HepG2 (cell line): ENCODE measurements around the gene C1orf74. TPM values are rescaled to one million over a fixed set of nuclear protein-coding genes. Genes with fewer than 3 reads are reported as not detected.
A peak's percentile ranks its signal among the peaks of the same experiment; 100 is the strongest.

Experiments
- CC2D1A ChIP-seq: sonication (generic); formaldehyde crosslinking; IDR thresholded peaks from 2 replicates; pipeline ENCODE4 v1.8.1; 2023; ENCODE audit warnings: mild to moderate bottlenecking, missing genetic modification reagents
- CEBPG ChIP-seq: IDR thresholded peaks from 2 replicates; pipeline ENCODE4 v1.6.1; 2016
- E2F2 ChIP-seq: sonication (generic); formaldehyde crosslinking; IDR thresholded peaks from 2 replicates; pipeline ENCODE4 v1.4.0; 2020; ENCODE audit warnings: missing genetic modification reagents, borderline replicate concordance
- GABPB1 ChIP-seq: IDR thresholded peaks from 2 replicates; pipeline ENCODE4 v1.6.1; 2016; ENCODE audit warnings: mild to moderate bottlenecking, missing genetic modification reagents, moderate library complexity, missing compliant biosample characterization
- HDAC2 ChIP-seq: sonication (generic); formaldehyde crosslinking; IDR thresholded peaks from 2 replicates; pipeline ENCODE4 v1.4.0; 2020; ENCODE audit warnings: missing genetic modification reagents
- KDM4B ChIP-seq: sonication (generic); formaldehyde crosslinking; IDR thresholded peaks from 2 replicates; pipeline ENCODE4 v1.4.0; 2020; ENCODE audit warnings: missing genetic modification reagents
- MIER3 ChIP-seq: IDR thresholded peaks from 2 replicates; pipeline ENCODE4 v1.6.1; 2016; ENCODE audit warnings: missing compliant biosample characterization, borderline replicate concordance
- ONECUT2 ChIP-seq: sonication (generic); formaldehyde crosslinking; IDR thresholded peaks from 2 replicates; pipeline ENCODE4 v1.4.0; 2020; ENCODE audit warnings: missing genetic modification reagents
- PCBP2 ChIP-seq: fragments of 200-400 bp; formaldehyde crosslinking; optimal IDR thresholded peaks from 2 replicates; pipeline ENCODE3; 2018; ENCODE audit warnings: low read length, low read depth; ENCODE audit not compliant: poor library complexity, severe bottlenecking
- SNAI1 ChIP-seq: sonication (generic); formaldehyde crosslinking; IDR thresholded peaks from 2 replicates; pipeline ENCODE4 v1.5.0; 2020; ENCODE audit warnings: mild to moderate bottlenecking, missing genetic modification reagents, borderline replicate concordance
- TRAFD1 ChIP-seq: sonication (generic); formaldehyde crosslinking; IDR thresholded peaks from 2 replicates; pipeline ENCODE4 v1.5.1; 2020; ENCODE audit warnings: missing genetic modification reagents, mild to moderate bottlenecking, borderline replicate concordance
- ZBTB42 ChIP-seq: sonication (generic); formaldehyde crosslinking; IDR thresholded peaks from 2 replicates; pipeline ENCODE4 v1.5.0; 2020; ENCODE audit warnings: mild to moderate bottlenecking, missing genetic modification reagents
- ZMYM3 ChIP-seq: sonication (generic); formaldehyde crosslinking; IDR thresholded peaks from 2 replicates; pipeline ENCODE4 v1.5.1; 2020; ENCODE audit warnings: mild to moderate bottlenecking, missing genetic modification reagents
- ZNF274 ChIP-seq: sonication (generic); formaldehyde crosslinking; IDR thresholded peaks from 2 replicates; pipeline ENCODE4 v1.5.1; 2020; ENCODE audit warnings: mild to moderate bottlenecking, missing genetic modification reagents
- ZNF556 ChIP-seq: sonication (generic); formaldehyde crosslinking; IDR thresholded peaks from 2 replicates; pipeline ENCODE4 v1.4.0; 2020; ENCODE audit warnings: mild to moderate bottlenecking, missing genetic modification reagents, borderline replicate concordance
- ZNF577 ChIP-seq: sonication (generic); formaldehyde crosslinking; IDR thresholded peaks from 2 replicates; pipeline ENCODE4 v1.4.0; 2020; ENCODE audit warnings: mild to moderate bottlenecking, low read depth, missing genetic modification reagents, borderline replicate concordance
- ZNF772 ChIP-seq: sonication (generic); formaldehyde crosslinking; IDR thresholded peaks from 2 replicates; pipeline ENCODE4 v1.5.0; 2020; ENCODE audit warnings: mild to moderate bottlenecking, missing genetic modification reagents
- ZNF776 ChIP-seq: sonication (generic); formaldehyde crosslinking; IDR thresholded peaks from 2 replicates; pipeline ENCODE4 v1.4.0; 2020; ENCODE audit warnings: mild to moderate bottlenecking, missing genetic modification reagents
- ZNF891 ChIP-seq: sonication (generic); formaldehyde crosslinking; IDR thresholded peaks from 2 replicates; pipeline ENCODE4 v1.5.0; 2020; ENCODE audit warnings: mild to moderate bottlenecking, missing genetic modification reagents
- ZUFSP ChIP-seq: sonication (generic); formaldehyde crosslinking; IDR thresholded peaks from 2 replicates; pipeline ENCODE4 v1.9.0; 2021; ENCODE audit warnings: missing genetic modification reagents, mild to moderate bottlenecking, borderline replicate concordance
- polyA plus RNA-seq, 8 experiments: library from polyadenylated mRNA; depleted of rRNA in 3 of 8; stranded (reverse) in 7 of 8; unstranded in 1 of 8; fragments of >200 nt; fragmentation: Illumina TruSeq in 4 of 8; extraction: Trizol in 4 of 8; gene quantifications; 2 replicates each; pipeline versions ENCODE4 v1.2.1 to v1.2.3, GENCODE V29; 2011 to 2016; ENCODE audit warnings: low read depth in 4 of 8, missing spikeins in 1 of 8, mixed read lengths in 1 of 8; ENCODE audit not compliant: insufficient read depth in 1 of 8
- total RNA-seq, 5 experiments: library from RNA; depleted of rRNA; stranded (reverse); fragments of >200 nt; fragmentation: Illumina TruSeq; extraction: Trizol; gene quantifications; 2 replicates each; pipeline ENCODE4 v1.2.3, GENCODE V29; 2016; ENCODE audit warnings: low read depth in 1 of 5
- TF ChIP-seq, protein P1 (sequence below): sonication (generic); formaldehyde crosslinking; IDR thresholded peaks from 2 replicates; pipeline ENCODE4 v1.8.1; 2023; ENCODE audit warnings: mild to moderate bottlenecking, missing genetic modification reagents, borderline replicate concordance
- TF ChIP-seq, protein P2 (sequence below): sonication (generic); formaldehyde crosslinking; IDR thresholded peaks from 2 replicates; pipeline ENCODE4 v1.4.0; 2020; ENCODE audit warnings: missing genetic modification reagents
- TF ChIP-seq, protein P3 (sequence below): sonication (generic); formaldehyde crosslinking; IDR thresholded peaks from 2 replicates; pipeline ENCODE4 v1.8.1; 2023; ENCODE audit warnings: mild to moderate bottlenecking, missing genetic modification reagents

Gene C1orf74
- total and polyA plus RNA-seq, 2 of the 13 experiments (the other 11 are each of a cell fraction or from before 2014, with no cell fraction given): 0.33 to 0.71 TPM

GRCh38 chr1:209827384-209828262, 43.3 kb upstream of the C1orf74 start, which contains the start of gene UTP25 (continued):
- TF ChIP-seq ZUFSP (CRISPR knock-in tag): no peak
- TF ChIP-seq ZMYM3 (CRISPR knock-in tag): no peak; the same call in 1 of the 2 replicates
- no peak for TF ChIP-seq CC2D1A
- TF ChIP-seq ZNF772: peak; percentile 79; the same call in 1 of the 2 replicates
- peak; percentile 79; the same call in 1 of the 2 replicates for TF ChIP-seq MIER3
- TF ChIP-seq, protein P1, sequence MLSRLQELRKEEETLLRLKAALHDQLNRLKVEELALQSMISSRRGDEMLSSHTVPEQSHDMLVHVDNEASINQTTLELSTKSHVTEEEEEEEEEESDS (CRISPR knock-in tag): no peak
- no peak for TF ChIP-seq PCBP2
- TF ChIP-seq E2F2 (CRISPR knock-in tag): no peak
- no peak for TF ChIP-seq ONECUT2 (CRISPR knock-in tag)
- peak; percentile 96 for TF ChIP-seq GABPB1 (CRISPR knock-in tag)
- TF ChIP-seq, protein P2, sequence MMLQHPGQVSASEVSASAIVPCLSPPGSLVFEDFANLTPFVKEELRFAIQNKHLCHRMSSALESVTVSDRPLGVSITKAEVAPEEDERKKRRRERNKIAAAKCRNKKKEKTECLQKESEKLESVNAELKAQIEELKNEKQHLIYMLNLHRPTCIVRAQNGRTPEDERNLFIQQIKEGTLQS (CRISPR knock-in tag): no peak
- TF ChIP-seq ZNF891 (CRISPR knock-in tag): peak; percentile 67
- no peak for TF ChIP-seq ZNF776 (CRISPR knock-in tag)
- TF ChIP-seq CEBPG (CRISPR knock-in tag): peak; percentile 33; the same call in 1 of the 2 replicates
- peak; percentile 67; the same call in 1 of the 2 replicates for TF ChIP-seq ZNF556 (CRISPR knock-in tag)
- 0 out of 2 replicates have a peak, but pooled peaks have one; percentile 74 for TF ChIP-seq ZBTB42 (CRISPR knock-in tag)
- no peak for TF ChIP-seq KDM4B (CRISPR knock-in tag)
- TF ChIP-seq, protein P3, sequence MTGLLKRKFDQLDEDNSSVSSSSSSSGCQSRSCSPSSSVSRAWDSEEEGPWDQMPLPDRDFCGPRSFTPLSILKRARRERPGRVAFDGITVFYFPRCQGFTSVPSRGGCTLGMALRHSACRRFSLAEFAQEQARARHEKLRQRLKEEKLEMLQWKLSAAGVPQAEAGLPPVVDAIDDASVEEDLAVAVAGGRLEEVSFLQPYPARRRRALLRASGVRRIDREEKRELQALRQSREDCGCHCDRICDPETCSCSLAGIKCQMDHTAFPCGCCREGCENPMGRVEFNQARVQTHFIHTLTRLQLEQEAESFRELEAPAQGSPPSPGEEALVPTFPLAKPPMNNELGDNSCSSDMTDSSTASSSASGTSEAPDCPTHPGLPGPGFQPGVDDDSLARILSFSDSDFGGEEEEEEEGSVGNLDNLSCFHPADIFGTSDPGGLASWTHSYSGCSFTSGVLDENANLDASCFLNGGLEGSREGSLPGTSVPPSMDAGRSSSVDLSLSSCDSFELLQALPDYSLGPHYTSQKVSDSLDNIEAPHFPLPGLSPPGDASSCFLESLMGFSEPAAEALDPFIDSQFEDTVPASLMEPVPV (CRISPR knock-in tag): no peak
- peak; percentile 88 for TF ChIP-seq HDAC2 (CRISPR knock-in tag)
- no peak for TF ChIP-seq ZNF577 (CRISPR knock-in tag)
- TF ChIP-seq SNAI1 (CRISPR knock-in tag): no peak
- TF ChIP-seq ZNF274: peak; percentile 54
- TF ChIP-seq TRAFD1: no peak
